PC-9 (cell line): ENCODE measurements around the gene AGBL2.

ENCODE experiments used
- CTCF ChIP-seq: fragments of 200-600 bp; sonication (generic); conservative IDR thresholded peaks from 2 replicates; pipeline ENCODE4 v1.6.1; 2017; ENCODE audit warnings: mixed run types, antibody characterized with exemption, mild to moderate bottlenecking, moderate library complexity
- EZH2 ChIP-seq: fragments of 200-600 bp; sonication (generic); IDR thresholded peaks from 2 replicates; pipeline ENCODE4 v1.8.0; 2017; ENCODE audit warnings: antibody characterized with exemption, low read depth

GRCh38 chr11:47620836-47621378 lies 94.3 kb downstream of the AGBL2 start:
- TF ChIP-seq CTCF (no peak), EZH2 (no peak)
